K562 (cell line): ENCODE results near the gene TEX14. TPM values are rescaled to one million over a fixed set of nuclear protein-coding genes. Genes with fewer than 3 reads are reported as not detected.

Experiments
- FOXJ3 ChIP-seq: sonication (generic); formaldehyde crosslinking; IDR thresholded peaks from 2 replicates; pipeline ENCODE4 v1.4.0; 2020; ENCODE audit warnings: mild to moderate bottlenecking, missing genetic modification reagents
- FUS ChIP-seq: fragments of 200-400 bp; formaldehyde crosslinking; optimal IDR thresholded peaks from 2 replicates; pipeline ENCODE3; 2017; ENCODE audit warnings: low read depth, low read length
- GATAD2B ChIP-seq: fragments of 450-650 bp; IDR thresholded peaks from 2 replicates; pipeline ENCODE4 v1.6.1; 2017; ENCODE audit warnings: mild to moderate bottlenecking, borderline replicate concordance
- HCFC1 ChIP-seq: IDR thresholded peaks from 2 replicates; pipeline ENCODE4 v1.6.1; 2012; ENCODE audit warnings: low read depth, low read length, improper control_type of control experiment
- KAT7 ChIP-seq: sonication (generic); formaldehyde crosslinking; IDR thresholded peaks from 2 replicates; pipeline ENCODE4 v1.8.0; 2022; ENCODE audit warnings: missing genetic modification reagents, mild to moderate bottlenecking, borderline replicate concordance
- LARP7 ChIP-seq: fragments of 450-650 bp; IDR thresholded peaks from 2 replicates; pipeline ENCODE4 v1.6.1; 2016
- NCOA1 ChIP-seq: fragments of 450-650 bp; IDR thresholded peaks from 2 replicates; pipeline ENCODE4 v1.6.1; 2016; ENCODE audit warnings: low read depth
- NFXL1 ChIP-seq: fragments of 450-650 bp; formaldehyde crosslinking; IDR thresholded peaks from 2 replicates; pipeline ENCODE4 v1.4.0; 2021; ENCODE audit warnings: mild to moderate bottlenecking
- NR2C2 ChIP-seq, 2 experiments: fragments of 200-800 bp in 1 of 2; sonication (Bioruptor generic) in 1 of 2; sonication (generic) in 1 of 2; formaldehyde crosslinking in 1 of 2; IDR thresholded peaks; 2 replicates each; pipeline versions ENCODE4 v1.6.1 to v1.8.0; 2016 to 2022; ENCODE audit warnings: mild to moderate bottlenecking in 1 of 2, missing compliant biosample characterization in 1 of 2, missing genetic modification characterization in 1 of 2, missing genetic modification reagents in 1 of 2
- RB1 ChIP-seq: fragments of 450-650 bp; IDR thresholded peaks from 2 replicates; pipeline ENCODE4 v1.6.1; 2017; ENCODE audit warnings: low read depth, mild to moderate bottlenecking
- RBFOX2 ChIP-seq: fragments of 200-400 bp; formaldehyde crosslinking; IDR thresholded peaks from 2 replicates; pipeline ENCODE4 v1.6.1; 2017; ENCODE audit warnings: low read depth, mild to moderate bottlenecking, low read length, moderate library complexity
- RBM34 ChIP-seq: fragments of 200-400 bp; formaldehyde crosslinking; IDR thresholded peaks from 2 replicates; pipeline ENCODE4 v1.6.1; 2018; ENCODE audit warnings: low read length, borderline replicate concordance; ENCODE audit not compliant: insufficient read depth
- SREBF2 ChIP-seq: sonication (generic); formaldehyde crosslinking; IDR thresholded peaks from 2 replicates; pipeline ENCODE4 v1.4.0; 2020; ENCODE audit warnings: mild to moderate bottlenecking, missing genetic modification reagents
- TRIM28 ChIP-seq: fragments of 450-650 bp; IDR thresholded peaks from 2 replicates; pipeline ENCODE4 v1.6.1; 2017
- ZKSCAN8 ChIP-seq: fragments of 200-800 bp; sonication (Bioruptor generic); IDR thresholded peaks from 2 replicates; pipeline ENCODE4 v1.6.1; 2016; ENCODE audit warnings: missing genetic modification characterization, missing compliant biosample characterization
- ZNF146 ChIP-seq: IDR thresholded peaks from one replicate; pipeline ENCODE4 v1.6.1; 2018; ENCODE audit warnings: missing compliant biosample characterization; ENCODE audit not compliant: unreplicated experiment
- ZNF384 ChIP-seq: IDR thresholded peaks from 2 replicates; pipeline ENCODE4 v1.6.1; 2012; ENCODE audit warnings: low read depth, low read length, improper control_type of control experiment
- ZZZ3 ChIP-seq: fragments of 450-650 bp; IDR thresholded peaks from 2 replicates; pipeline ENCODE4 v1.6.1; 2016; ENCODE audit warnings: antibody characterized with exemption, mild to moderate bottlenecking, moderate library complexity
- polyA plus RNA-seq, 8 experiments: library from polyadenylated mRNA; depleted of rRNA in 4 of 8; stranded (reverse) in 5 of 8; unstranded in 3 of 8; fragments of >200 nt; fragmentation: Nextera tagmentation in 2 of 8; fragmentation: Illumina TruSeq in 1 of 8; extraction: Ambion mirVana in 2 of 8; extraction: Trizol in 1 of 8; gene quantifications; 2 replicates each; pipeline versions ENCODE4 v1.2.1 to v1.2.3, GENCODE V29; 2011 to 2014; ENCODE audit warnings: inconsistent platforms in 1 of 8, missing spikeins in 1 of 8
- total RNA-seq, 7 experiments: library from RNA; depleted of rRNA in 6 of 7; stranded (reverse); fragments of >200 nt in 6 of 7; fragmentation: Illumina TruSeq in 2 of 7; extraction: Trizol in 2 of 7; gene quantifications; 2 replicates each; pipeline versions ENCODE4 v1.2.1 to v1.2.3, GENCODE V29; 2011 to 2021; ENCODE audit warnings: low replicate concordance in 1 of 7
- TF ChIP-seq, protein P1 (sequence below): fragments of 250-450 bp; sonication (Bioruptor Pico); IDR thresholded peaks from 2 replicates; pipeline ENCODE4 v1.8.0; 2021; ENCODE audit warnings: moderate library complexity, mild to moderate bottlenecking, inconsistent platforms
- TF ChIP-seq, protein P2 (sequence below): fragments of 200-800 bp; sonication (Bioruptor generic); IDR thresholded peaks from 2 replicates; pipeline ENCODE4 v1.6.1; 2016; ENCODE audit warnings: missing genetic modification characterization, missing compliant biosample characterization
- TF ChIP-seq, protein P3 (sequence below): fragments of 250-450 bp; sonication (Bioruptor Pico); IDR thresholded peaks from 2 replicates; pipeline ENCODE4 v1.5.0; 2020; ENCODE audit warnings: mild to moderate bottlenecking

The TEX14 gene
- total and polyA plus RNA-seq, 9 of the 15 experiments (the other 6 are each of a cell fraction or from before 2014, with no cell fraction given): 0.05 to 0.12 (median 0.09) TPM; not detected in 1

DNA sequence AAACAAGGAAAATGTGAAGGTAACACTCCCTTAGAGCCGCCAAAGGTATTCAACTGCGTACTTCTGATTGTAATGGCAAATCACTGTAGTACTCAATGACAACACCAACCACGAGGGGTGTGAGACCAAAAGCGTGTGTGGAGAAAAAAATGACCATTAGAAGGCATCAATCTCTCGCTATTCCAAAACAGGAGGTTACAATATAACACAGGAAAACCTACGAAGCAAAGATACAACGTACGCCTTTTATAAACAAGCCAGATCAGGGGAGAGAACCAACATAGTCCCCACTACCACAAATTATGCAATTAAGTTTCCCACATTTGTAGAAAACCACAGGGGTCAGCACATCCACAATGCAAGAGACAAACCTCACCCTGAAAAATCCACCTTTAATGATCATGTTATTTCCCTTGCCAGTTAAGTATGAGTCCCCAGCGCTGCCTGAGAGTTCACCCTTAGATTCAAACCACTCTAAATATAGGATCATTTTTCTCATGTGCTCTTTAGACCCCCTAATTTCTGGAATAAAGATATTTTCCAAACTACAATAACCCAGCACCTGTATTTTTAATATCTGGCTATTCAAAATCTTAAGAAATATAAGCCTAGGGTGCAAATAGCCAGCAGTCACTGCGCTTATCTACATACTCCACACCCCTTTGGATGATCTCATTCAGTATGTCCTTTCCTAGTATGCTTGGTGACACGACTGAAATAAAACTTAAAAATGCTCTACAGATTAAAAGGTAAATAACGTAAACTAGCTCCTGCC is 12.4 kb downstream of the TEX14 start (continued):
- TF ChIP-seq GATAD2B (peak; percentile 89), ZNF146 (no peak), RBFOX2 (peak; percentile 97), TRIM28 (no peak), NR2C2 (CRISPR knock-in tag; IDR thresholded peaks at IDR 0.05) (no peak), NR2C2 (tag; IDR thresholded peaks at IDR 0.05) (peak; percentile 84), HCFC1 (peak; percentile 77), RBM34 (no peak), NCOA1 (peak; percentile 89), KAT7 (CRISPR knock-in tag) (peak; percentile 59; the same call in 1 of the 2 replicates), LARP7 (peak; percentile 53; the same call in 1 of the 2 replicates), ZNF384 (peak; percentile 89), RB1 (peak; percentile 88), ZKSCAN8 (peak; percentile 91), ZZZ3 (peak; percentile 36; the same call in 1 of the 2 replicates), SREBF2 (CRISPR knock-in tag) (no peak), FOXJ3 (peak; percentile 64; the same call in 1 of the 2 replicates), FUS (peak; percentile 100), NFXL1 (CRISPR knock-in tag) (peak; percentile 100)
- TF ChIP-seq, protein P1, sequence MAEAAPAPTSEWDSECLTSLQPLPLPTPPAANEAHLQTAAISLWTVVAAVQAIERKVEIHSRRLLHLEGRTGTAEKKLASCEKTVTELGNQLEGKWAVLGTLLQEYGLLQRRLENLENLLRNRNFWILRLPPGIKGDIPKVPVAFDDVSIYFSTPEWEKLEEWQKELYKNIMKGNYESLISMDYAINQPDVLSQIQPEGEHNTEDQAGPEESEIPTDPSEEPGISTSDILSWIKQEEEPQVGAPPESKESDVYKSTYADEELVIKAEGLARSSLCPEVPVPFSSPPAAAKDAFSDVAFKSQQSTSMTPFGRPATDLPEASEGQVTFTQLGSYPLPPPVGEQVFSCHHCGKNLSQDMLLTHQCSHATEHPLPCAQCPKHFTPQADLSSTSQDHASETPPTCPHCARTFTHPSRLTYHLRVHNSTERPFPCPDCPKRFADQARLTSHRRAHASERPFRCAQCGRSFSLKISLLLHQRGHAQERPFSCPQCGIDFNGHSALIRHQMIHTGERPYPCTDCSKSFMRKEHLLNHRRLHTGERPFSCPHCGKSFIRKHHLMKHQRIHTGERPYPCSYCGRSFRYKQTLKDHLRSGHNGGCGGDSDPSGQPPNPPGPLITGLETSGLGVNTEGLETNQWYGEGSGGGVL (CRISPR knock-in tag): peak; percentile 90
- TF ChIP-seq, protein P2, sequence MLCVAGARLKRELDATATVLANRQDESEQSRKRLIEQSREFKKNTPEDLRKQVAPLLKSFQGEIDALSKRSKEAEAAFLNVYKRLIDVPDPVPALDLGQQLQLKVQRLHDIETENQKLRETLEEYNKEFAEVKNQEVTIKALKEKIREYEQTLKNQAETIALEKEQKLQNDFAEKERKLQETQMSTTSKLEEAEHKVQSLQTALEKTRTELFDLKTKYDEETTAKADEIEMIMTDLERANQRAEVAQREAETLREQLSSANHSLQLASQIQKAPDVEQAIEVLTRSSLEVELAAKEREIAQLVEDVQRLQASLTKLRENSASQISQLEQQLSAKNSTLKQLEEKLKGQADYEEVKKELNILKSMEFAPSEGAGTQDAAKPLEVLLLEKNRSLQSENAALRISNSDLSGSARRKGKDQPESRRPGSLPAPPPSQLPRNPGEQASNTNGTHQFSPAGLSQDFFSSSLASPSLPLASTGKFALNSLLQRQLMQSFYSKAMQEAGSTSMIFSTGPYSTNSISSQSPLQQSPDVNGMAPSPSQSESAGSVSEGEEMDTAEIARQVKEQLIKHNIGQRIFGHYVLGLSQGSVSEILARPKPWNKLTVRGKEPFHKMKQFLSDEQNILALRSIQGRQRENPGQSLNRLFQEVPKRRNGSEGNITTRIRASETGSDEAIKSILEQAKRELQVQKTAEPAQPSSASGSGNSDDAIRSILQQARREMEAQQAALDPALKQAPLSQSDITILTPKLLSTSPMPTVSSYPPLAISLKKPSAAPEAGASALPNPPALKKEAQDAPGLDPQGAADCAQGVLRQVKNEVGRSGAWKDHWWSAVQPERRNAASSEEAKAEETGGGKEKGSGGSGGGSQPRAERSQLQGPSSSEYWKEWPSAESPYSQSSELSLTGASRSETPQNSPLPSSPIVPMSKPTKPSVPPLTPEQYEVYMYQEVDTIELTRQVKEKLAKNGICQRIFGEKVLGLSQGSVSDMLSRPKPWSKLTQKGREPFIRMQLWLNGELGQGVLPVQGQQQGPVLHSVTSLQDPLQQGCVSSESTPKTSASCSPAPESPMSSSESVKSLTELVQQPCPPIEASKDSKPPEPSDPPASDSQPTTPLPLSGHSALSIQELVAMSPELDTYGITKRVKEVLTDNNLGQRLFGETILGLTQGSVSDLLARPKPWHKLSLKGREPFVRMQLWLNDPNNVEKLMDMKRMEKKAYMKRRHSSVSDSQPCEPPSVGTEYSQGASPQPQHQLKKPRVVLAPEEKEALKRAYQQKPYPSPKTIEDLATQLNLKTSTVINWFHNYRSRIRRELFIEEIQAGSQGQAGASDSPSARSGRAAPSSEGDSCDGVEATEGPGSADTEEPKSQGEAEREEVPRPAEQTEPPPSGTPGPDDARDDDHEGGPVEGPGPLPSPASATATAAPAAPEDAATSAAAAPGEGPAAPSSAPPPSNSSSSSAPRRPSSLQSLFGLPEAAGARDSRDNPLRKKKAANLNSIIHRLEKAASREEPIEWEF (CRISPR knock-in tag): peak; percentile 51; the same call in 1 of the 2 replicates
- TF ChIP-seq, protein P3, sequence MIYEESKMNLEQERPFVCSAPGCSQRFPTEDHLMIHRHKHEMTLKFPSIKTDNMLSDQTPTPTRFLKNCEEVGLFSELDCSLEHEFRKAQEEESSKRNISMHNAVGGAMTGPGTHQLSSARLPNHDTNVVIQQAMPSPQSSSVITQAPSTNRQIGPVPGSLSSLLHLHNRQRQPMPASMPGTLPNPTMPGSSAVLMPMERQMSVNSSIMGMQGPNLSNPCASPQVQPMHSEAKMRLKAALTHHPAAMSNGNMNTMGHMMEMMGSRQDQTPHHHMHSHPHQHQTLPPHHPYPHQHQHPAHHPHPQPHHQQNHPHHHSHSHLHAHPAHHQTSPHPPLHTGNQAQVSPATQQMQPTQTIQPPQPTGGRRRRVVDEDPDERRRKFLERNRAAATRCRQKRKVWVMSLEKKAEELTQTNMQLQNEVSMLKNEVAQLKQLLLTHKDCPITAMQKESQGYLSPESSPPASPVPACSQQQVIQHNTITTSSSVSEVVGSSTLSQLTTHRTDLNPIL (CRISPR knock-in tag): peak; percentile 99
